ENCODE results near the gene SIL1.
"Not testable (repeated sequence)": the region's sequence is repeated elsewhere in the genome, so short reads cannot be mapped to it uniquely, and the experiment has no call there.

The SIL1 gene

GRCh38 chr5:139197710-139198669 lies at the start of gene SIL1:
Gene SIL1 (minus strand): TSS chr5:139198368. CDS start chr5:139127843, 70,525 bp downstream.
- Mint-ChIP-seq H3K27me3 (no peaks in the 10 kb centered on the region), H3K27ac (peak within 1 kb of the TSS; percentile 96), H3K4me3 (peak within 1 kb of the TSS; percentile 95), H3K4me1 (ENCODE audit: low read depth) (peaks cover 22% of the 10 kb centered on the region), H3K9me3 (ENCODE audit: low read depth) (no peaks in the 10 kb centered on the region), H3K36me3 (peaks cover 2% of the 10 kb centered on the region)

GRCh38 chr5:139246394-139246793 lies 48.2 kb upstream of the SIL1 start:
- peaks cover 16% of the 10 kb centered on the region for H3K4me1 Mint-ChIP-seq (ENCODE audit: low read depth)
- peak overlapping the region; percentile 28 for H3K4me3 Mint-ChIP-seq
- H3K9me3 Mint-ChIP-seq (ENCODE audit: low read depth) = no peaks in the 10 kb centered on the region
- H3K27ac Mint-ChIP-seq = peak overlapping the region; percentile 43
- no peaks in the 10 kb centered on the region for H3K36me3 Mint-ChIP-seq
- H3K27me3 Mint-ChIP-seq = no peaks in the 10 kb centered on the region

GRCh38 chr5:139245637-139246339 lies 47.6 kb upstream of the SIL1 start:
- Mint-ChIP-seq H3K36me3 (no peaks in the 10 kb centered on the region), H3K4me3 (no peak overlapping the region), H3K9me3 (ENCODE audit: low read depth) (no peaks in the 10 kb centered on the region), H3K27me3 (no peaks in the 10 kb centered on the region), H3K4me1 (ENCODE audit: low read depth) (peaks cover 16% of the 10 kb centered on the region), H3K27ac (peak overlapping the region; percentile 41)

- Mint-ChIP-seq H3K4me1 (ENCODE audit: low read depth) (peaks cover 16% of the 10 kb centered on the region), H3K36me3 (no peaks in the 10 kb centered on the region), H3K9me3 (ENCODE audit: low read depth) (no peaks in the 10 kb centered on the region), H3K27ac (no peak overlapping the region), H3K27me3 (peaks cover 5% of the 10 kb centered on the region), H3K4me3 (no peak overlapping the region)
Observed at GRCh38 chr5:139243425-139243970, 45.3 kb upstream of the SIL1 start.

- Mint-ChIP-seq H3K9me3 (ENCODE audit: low read depth) (no peaks in the 10 kb centered on the region), H3K27ac (no peak overlapping the region), H3K36me3 (peaks cover 3% of the 10 kb centered on the region), H3K4me1 (ENCODE audit: low read depth) (peaks cover 7% of the 10 kb centered on the region), H3K27me3 (peaks cover 7% of the 10 kb centered on the region), H3K4me3 (no peak overlapping the region)
Observed at GRCh38 chr5:139241139-139241538, 43.0 kb upstream of the SIL1 start.

GRCh38 chr5:139236479-139236878 lies 38.3 kb upstream of the SIL1 start:
- Mint-ChIP-seq H3K4me3 (no peak overlapping the region), H3K36me3 (peaks cover 3% of the 10 kb centered on the region), H3K4me1 (ENCODE audit: low read depth) (no peaks in the 10 kb centered on the region), H3K9me3 (ENCODE audit: low read depth) (no peaks in the 10 kb centered on the region), H3K27ac (no peak overlapping the region), H3K27me3 (peaks cover 7% of the 10 kb centered on the region)

GRCh38 chr5:139232147-139232724 lies 34.1 kb upstream of the SIL1 start:
- Mint-ChIP-seq H3K27ac (no peak overlapping the region), H3K9me3 (ENCODE audit: low read depth) (no peaks in the 10 kb centered on the region), H3K4me3 (no peak overlapping the region), H3K27me3 (no peaks in the 10 kb centered on the region), H3K4me1 (ENCODE audit: low read depth) (no peaks in the 10 kb centered on the region), H3K36me3 (no peaks in the 10 kb centered on the region)

- Mint-ChIP-seq H3K36me3 (peaks cover 2% of the 10 kb centered on the region), H3K9me3 (ENCODE audit: low read depth) (no peaks in the 10 kb centered on the region), H3K4me1 (ENCODE audit: low read depth) (no peaks in the 10 kb centered on the region), H3K27ac (no peak overlapping the region), H3K4me3 (no peak overlapping the region), H3K27me3 (peaks cover 3% of the 10 kb centered on the region)
Observed at GRCh38 chr5:139228201-139228803, 30.1 kb upstream of the SIL1 start.

GRCh38 chr5:139226131-139226530 lies 28.0 kb upstream of the SIL1 start:
- no peaks in the 10 kb centered on the region for H3K9me3 Mint-ChIP-seq (ENCODE audit: low read depth)
- peaks cover 6% of the 10 kb centered on the region for H3K27me3 Mint-ChIP-seq
- H3K4me1 Mint-ChIP-seq (ENCODE audit: low read depth) = no peaks in the 10 kb centered on the region
- H3K4me3 Mint-ChIP-seq = no peak overlapping the region
- no peak overlapping the region for H3K27ac Mint-ChIP-seq
- H3K36me3 Mint-ChIP-seq = peaks cover 2% of the 10 kb centered on the region

- Mint-ChIP-seq H3K4me1 (ENCODE audit: low read depth) (no peaks in the 10 kb centered on the region), H3K27me3 (peaks cover 8% of the 10 kb centered on the region), H3K36me3 (peaks cover 2% of the 10 kb centered on the region), H3K27ac (no peak overlapping the region), H3K9me3 (ENCODE audit: low read depth) (no peaks in the 10 kb centered on the region), H3K4me3 (no peak overlapping the region)
Observed at GRCh38 chr5:139223481-139223880, 25.3 kb upstream of the SIL1 start.

GRCh38 chr5:139222346-139222745 lies 24.2 kb upstream of the SIL1 start:
- Mint-ChIP-seq H3K4me3 (no peak overlapping the region), H3K27ac (no peak overlapping the region), H3K27me3 (peaks cover 8% of the 10 kb centered on the region), H3K36me3 (peaks cover 2% of the 10 kb centered on the region), H3K9me3 (ENCODE audit: low read depth) (no peaks in the 10 kb centered on the region), H3K4me1 (ENCODE audit: low read depth) (no peaks in the 10 kb centered on the region)

- H3K27ac Mint-ChIP-seq; H3K36me3 Mint-ChIP-seq; H3K4me3 Mint-ChIP-seq; H3K27me3 Mint-ChIP-seq; H3K9me3 Mint-ChIP-seq (ENCODE audit: low read depth); H3K4me1 Mint-ChIP-seq (ENCODE audit: low read depth): not testable (repeated sequence)
Observed at GRCh38 chr5:139218038-139218437, 19.9 kb upstream of the SIL1 start.

GRCh38 chr5:139215107-139215975 lies 17.2 kb upstream of the SIL1 start:
- Mint-ChIP-seq H3K27ac (no peak overlapping the region), H3K36me3 (no peaks in the 10 kb centered on the region), H3K27me3 (no peaks in the 10 kb centered on the region), H3K4me3 (no peak overlapping the region), H3K4me1 (ENCODE audit: low read depth) (no peaks in the 10 kb centered on the region), H3K9me3 (ENCODE audit: low read depth) (no peaks in the 10 kb centered on the region)

GRCh38 chr5:139214646-139215045 lies 16.5 kb upstream of the SIL1 start:
- no peak overlapping the region for H3K4me3 Mint-ChIP-seq
- no peaks in the 10 kb centered on the region for H3K27me3 Mint-ChIP-seq
- H3K27ac Mint-ChIP-seq = no peak overlapping the region
- H3K36me3 Mint-ChIP-seq = no peaks in the 10 kb centered on the region
- no peaks in the 10 kb centered on the region for H3K4me1 Mint-ChIP-seq (ENCODE audit: low read depth)
- no peaks in the 10 kb centered on the region for H3K9me3 Mint-ChIP-seq (ENCODE audit: low read depth)

Data from activated naive CD8-positive, alpha-beta T cell (primary cell).